ENCODE measurements around the gene ESR1.

The ESR1 gene

GRCh38 chr6:151900256-151900655 is 92.8 kb downstream of the ESR1 start:
- TF ChIP-seq TOX (CRISPR knock-in tag; IDR thresholded peaks at IDR 0.05; ENCODE audit: borderline replicate concordance) (no peak), RARB (CRISPR knock-in tag; IDR thresholded peaks at IDR 0.05) (no peak), ZFP30 (CRISPR knock-in tag; IDR thresholded peaks at IDR 0.05) (no peak), ARNTL (CRISPR knock-in tag; IDR thresholded peaks at IDR 0.05; ENCODE audit: borderline replicate concordance, low read depth) (no peak), OSR1 (CRISPR knock-in tag; IDR thresholded peaks at IDR 0.05) (no peak), ZNF8 (CRISPR knock-in tag; IDR thresholded peaks at IDR 0.05) (no peak), ZNF565 (CRISPR knock-in tag; conservative IDR thresholded peaks at IDR 0.05; ENCODE audit: low read depth) (no peak), ISL1 (CRISPR knock-in tag; IDR thresholded peaks at IDR 0.05) (no peak)
- TF ChIP-seq, protein P1, sequence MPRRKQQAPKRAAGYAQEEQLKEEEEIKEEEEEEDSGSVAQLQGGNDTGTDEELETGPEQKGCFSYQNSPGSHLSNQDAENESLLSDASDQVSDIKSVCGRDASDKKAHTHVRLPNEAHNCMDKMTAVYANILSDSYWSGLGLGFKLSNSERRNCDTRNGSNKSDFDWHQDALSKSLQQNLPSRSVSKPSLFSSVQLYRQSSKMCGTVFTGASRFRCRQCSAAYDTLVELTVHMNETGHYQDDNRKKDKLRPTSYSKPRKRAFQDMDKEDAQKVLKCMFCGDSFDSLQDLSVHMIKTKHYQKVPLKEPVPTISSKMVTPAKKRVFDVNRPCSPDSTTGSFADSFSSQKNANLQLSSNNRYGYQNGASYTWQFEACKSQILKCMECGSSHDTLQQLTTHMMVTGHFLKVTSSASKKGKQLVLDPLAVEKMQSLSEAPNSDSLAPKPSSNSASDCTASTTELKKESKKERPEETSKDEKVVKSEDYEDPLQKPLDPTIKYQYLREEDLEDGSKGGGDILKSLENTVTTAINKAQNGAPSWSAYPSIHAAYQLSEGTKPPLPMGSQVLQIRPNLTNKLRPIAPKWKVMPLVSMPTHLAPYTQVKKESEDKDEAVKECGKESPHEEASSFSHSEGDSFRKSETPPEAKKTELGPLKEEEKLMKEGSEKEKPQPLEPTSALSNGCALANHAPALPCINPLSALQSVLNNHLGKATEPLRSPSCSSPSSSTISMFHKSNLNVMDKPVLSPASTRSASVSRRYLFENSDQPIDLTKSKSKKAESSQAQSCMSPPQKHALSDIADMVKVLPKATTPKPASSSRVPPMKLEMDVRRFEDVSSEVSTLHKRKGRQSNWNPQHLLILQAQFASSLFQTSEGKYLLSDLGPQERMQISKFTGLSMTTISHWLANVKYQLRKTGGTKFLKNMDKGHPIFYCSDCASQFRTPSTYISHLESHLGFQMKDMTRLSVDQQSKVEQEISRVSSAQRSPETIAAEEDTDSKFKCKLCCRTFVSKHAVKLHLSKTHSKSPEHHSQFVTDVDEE (CRISPR knock-in tag; IDR thresholded peaks at IDR 0.05), result no peak
- TF ChIP-seq, protein P2, sequence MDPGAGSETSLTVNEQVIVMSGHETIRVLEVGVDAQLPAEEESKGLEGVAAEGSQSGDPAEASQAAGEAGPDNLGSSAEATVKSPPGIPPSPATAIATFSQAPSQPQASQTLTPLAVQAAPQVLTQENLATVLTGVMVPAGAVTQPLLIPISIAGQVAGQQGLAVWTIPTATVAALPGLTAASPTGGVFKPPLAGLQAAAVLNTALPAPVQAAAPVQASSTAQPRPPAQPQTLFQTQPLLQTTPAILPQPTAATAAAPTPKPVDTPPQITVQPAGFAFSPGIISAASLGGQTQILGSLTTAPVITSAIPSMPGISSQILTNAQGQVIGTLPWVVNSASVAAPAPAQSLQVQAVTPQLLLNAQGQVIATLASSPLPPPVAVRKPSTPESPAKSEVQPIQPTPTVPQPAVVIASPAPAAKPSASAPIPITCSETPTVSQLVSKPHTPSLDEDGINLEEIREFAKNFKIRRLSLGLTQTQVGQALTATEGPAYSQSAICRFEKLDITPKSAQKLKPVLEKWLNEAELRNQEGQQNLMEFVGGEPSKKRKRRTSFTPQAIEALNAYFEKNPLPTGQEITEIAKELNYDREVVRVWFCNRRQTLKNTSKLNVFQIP (CRISPR knock-in tag; IDR thresholded peaks at IDR 0.05; ENCODE audit: borderline replicate concordance, low read depth), result no peak

GRCh38 chr6:151901009-151901411 is 93.5 kb downstream of the ESR1 start:
- no peak for ATAC-seq
- TF ChIP-seq ZNF8 (CRISPR knock-in tag; IDR thresholded peaks at IDR 0.05) (no peak), ZNF565 (CRISPR knock-in tag; conservative IDR thresholded peaks at IDR 0.05; ENCODE audit: low read depth) (no peak), PPARA (CRISPR knock-in tag; IDR thresholded peaks at IDR 0.05; ENCODE audit: borderline replicate concordance) (no peak), PATZ1 (CRISPR knock-in tag; IDR thresholded peaks at IDR 0.05; ENCODE audit: borderline replicate concordance) (no peak), ZFP3 (CRISPR knock-in tag; IDR thresholded peaks at IDR 0.05) (no peak), BACH2 (CRISPR knock-in tag; IDR thresholded peaks at IDR 0.05; ENCODE audit: borderline replicate concordance) (no peak), GLIS3 (CRISPR knock-in tag; IDR thresholded peaks at IDR 0.05) (no peak), ZNF70 (CRISPR knock-in tag; IDR thresholded peaks at IDR 0.05) (no peak), OSR1 (CRISPR knock-in tag; IDR thresholded peaks at IDR 0.05) (no peak), ARNTL (CRISPR knock-in tag; IDR thresholded peaks at IDR 0.05; ENCODE audit: borderline replicate concordance, low read depth) (no peak), CSDC2 (CRISPR knock-in tag; IDR thresholded peaks at IDR 0.05) (no peak), TOX (CRISPR knock-in tag; IDR thresholded peaks at IDR 0.05; ENCODE audit: borderline replicate concordance) (no peak), ESRRG (CRISPR knock-in tag; IDR thresholded peaks at IDR 0.05) (no peak), CREB5 (CRISPR knock-in tag; IDR thresholded peaks at IDR 0.05; ENCODE audit: low read depth) (no peak), ZFP30 (CRISPR knock-in tag; IDR thresholded peaks at IDR 0.05) (no peak), ZC3H10 (CRISPR knock-in tag; IDR thresholded peaks at IDR 0.05) (no peak), RARB (CRISPR knock-in tag; IDR thresholded peaks at IDR 0.05) (no peak), SNAI2 (CRISPR knock-in tag; IDR thresholded peaks at IDR 0.05) (no peak)
- TF ChIP-seq, protein P1 (CRISPR knock-in tag; IDR thresholded peaks at IDR 0.05), result no peak

More at GRCh38 chr6:151900256-151900655, 92.8 kb downstream of the ESR1 start:
- ATAC-seq, result no peak
